NCI-H146 treated with DMSO at 0.1 percent for 48 hours (cell line): ENCODE data around the gene MTURN.
"Not testable (repeated sequence)": the region's sequence is repeated elsewhere in the genome, so short reads cannot be mapped to it uniquely, and the experiment has no call there.

Experiments
- DNase-seq: peaks from one replicate; lab custom pipeline; 2025; ENCODE audit not compliant: unreplicated experiment; lab: John Stamatoyannopoulos, UW

MTURN gene

GRCh38 chr7:30134611-30135300 lies at the start of gene MTURN:
Gene MTURN, plus strand, starts transcription at chr7:30134986. Its CDS starts 151 bp downstream, at chr7:30135137.
- peak; percentile 73 for DNase-seq

GRCh38 chr7:30086529-30086928 lies 48.3 kb upstream of the MTURN start:
- no peak for DNase-seq

GRCh38 chr7:30087371-30087770 lies 47.4 kb upstream of the MTURN start:
- DNase-seq = no peak

GRCh38 chr7:30088362-30088761 lies 46.4 kb upstream of the MTURN start:
- DNase-seq = no peak

- no peak for DNase-seq
Observed at GRCh38 chr7:30090111-30090510, 44.7 kb upstream of the MTURN start.

- no peak for DNase-seq
Observed at GRCh38 chr7:30091491-30091912, 43.3 kb upstream of the MTURN start.

GRCh38 chr7:30091987-30092386 lies 42.8 kb upstream of the MTURN start:
- no peak for DNase-seq

GRCh38 chr7:30093420-30093952 lies 41.3 kb upstream of the MTURN start:
- DNase-seq = no peak

- not testable (repeated sequence) for DNase-seq
Observed at GRCh38 chr7:30098599-30098998, 36.2 kb upstream of the MTURN start.

- DNase-seq = no peak
Observed at GRCh38 chr7:30102281-30102680, 32.5 kb upstream of the MTURN start.

- DNase-seq = no peak
Observed at GRCh38 chr7:30104157-30104556, 30.6 kb upstream of the MTURN start.

GRCh38 chr7:30112103-30112713 lies 22.6 kb upstream of the MTURN start:
- DNase-seq = no peak

GRCh38 chr7:30113144-30113543 lies 21.6 kb upstream of the MTURN start:
- no peak for DNase-seq

- no peak for DNase-seq
Observed at GRCh38 chr7:30114536-30115238, 20.1 kb upstream of the MTURN start.

GRCh38 chr7:30115709-30116297 lies 19.0 kb upstream of the MTURN start:
- DNase-seq = no peak

- DNase-seq = no peak
Observed at GRCh38 chr7:30116771-30117170, 18.0 kb upstream of the MTURN start.

GRCh38 chr7:30117896-30118295 lies 16.9 kb upstream of the MTURN start:
- no peak for DNase-seq

- DNase-seq = no peak
Observed at GRCh38 chr7:30119890-30120577, 14.8 kb upstream of the MTURN start.

GRCh38 chr7:30133736-30134610 lies 813 bp upstream of the MTURN start:
- no peak for DNase-seq
